Activated CD4-positive, alpha-beta T cell treated with anti-CD3 and anti-CD28 coated beads, Interleukin-2, amount 10 ng/mL, durations not matched to agents 24 days and 14 days (primary cell): ENCODE data around the gene GAB3. TPM values are rescaled to one million over a fixed set of nuclear protein-coding genes. Genes with fewer than 3 reads are reported as not detected.

Source experiments
- total RNA-seq: library from RNA; stranded (reverse); gene quantifications from 2 replicates; pipeline ENCODE4 v1.2.3, GENCODE V29; 2022

Gene GAB3
- total RNA-seq, 1 donor from 2014 or later, result 3.5 TPM

Other genes starting within 250 kb of the GAB3 start
- 36.5 and 38.0 TPM in 2 replicates for gene FAM3A, start 234.8 kb downstream of the GAB3 start, total RNA-seq
- gene G6PD, start 204.2 kb downstream of the GAB3 start, total RNA-seq, result 72.5 and 75.0 TPM in 2 replicates
- gene IKBKG, start 203.5 kb downstream of the GAB3 start, total RNA-seq, result 37.7 and 38.8 TPM in 2 replicates
- not detected in 2 replicates for gene CTAG1A, start 165.9 kb downstream of the GAB3 start, total RNA-seq
- gene CTAG1B, start 131.8 kb downstream of the GAB3 start, total RNA-seq, result not detected in 2 replicates
- not detected in 2 replicates for gene CTAG2, start 97.5 kb downstream of the GAB3 start, total RNA-seq
- 183 and 196 TPM in 2 replicates for gene DKC1, start 11.8 kb upstream of the GAB3 start, total RNA-seq
- gene MPP1, start 54.4 kb upstream of the GAB3 start, total RNA-seq, result 22.4 and 25.6 TPM in 2 replicates
- not detected in 2 replicates for gene SMIM9, start 83.6 kb upstream of the GAB3 start, total RNA-seq
- 23.2 and 25.0 TPM in 2 replicates for gene F8A1, start 135.3 kb upstream of the GAB3 start, total RNA-seq